HepG2 (cell line): ENCODE measurements around the gene ARHGAP12. TPM values are rescaled to one million over a fixed set of nuclear protein-coding genes. Genes with fewer than 3 reads are reported as not detected.

Source experiments
- AHDC1 ChIP-seq: sonication (generic); formaldehyde crosslinking; IDR thresholded peaks from 2 replicates; pipeline ENCODE4 v1.5.1; 2020; ENCODE audit warnings: mild to moderate bottlenecking, missing genetic modification reagents, borderline replicate concordance
- ARNTL ChIP-seq: sonication (generic); formaldehyde crosslinking; IDR thresholded peaks from 2 replicates; pipeline ENCODE4 v1.4.0; 2020; ENCODE audit warnings: mild to moderate bottlenecking, missing genetic modification reagents
- MNT ChIP-seq: fragments of 450-650 bp; IDR thresholded peaks from 2 replicates; pipeline ENCODE4 v1.6.1; 2016
- TBX2 ChIP-seq: sonication (generic); formaldehyde crosslinking; IDR thresholded peaks from 2 replicates; pipeline ENCODE4 v1.5.0; 2020; ENCODE audit warnings: missing genetic modification reagents, mild to moderate bottlenecking, borderline replicate concordance
- USF2 ChIP-seq, 2 experiments: sonication (generic) in 1 of 2; formaldehyde crosslinking in 1 of 2; IDR thresholded peaks; 2 replicates each; pipeline versions ENCODE4 v1.5.1 to v1.6.1; 2011 to 2020; ENCODE audit warnings: borderline replicate concordance in 1 of 2, low read depth in 1 of 2, low read length in 1 of 2, mild to moderate bottlenecking in 1 of 2, missing genetic modification reagents in 1 of 2, moderate library complexity in 1 of 2
- ZBTB40 ChIP-seq, 2 experiments: fragments of 450-650 bp in 1 of 2; sonication (generic) in 1 of 2; formaldehyde crosslinking in 1 of 2; IDR thresholded peaks; 2 replicates each; pipeline versions ENCODE4 v1.6.1 to v1.8.0; 2016 to 2022; ENCODE audit warnings: antibody characterized with exemption in 1 of 2, mild to moderate bottlenecking in 1 of 2, missing genetic modification reagents in 1 of 2
- ZNF460 ChIP-seq: sonication (generic); formaldehyde crosslinking; IDR thresholded peaks from 2 replicates; pipeline ENCODE4 v1.5.1; 2020; ENCODE audit warnings: missing genetic modification reagents, mild to moderate bottlenecking, borderline replicate concordance
- polyA plus RNA-seq, 8 experiments: library from polyadenylated mRNA; depleted of rRNA in 3 of 8; stranded (reverse) in 7 of 8; unstranded in 1 of 8; fragments of >200 nt; fragmentation: Illumina TruSeq in 4 of 8; extraction: Trizol in 4 of 8; gene quantifications; 2 replicates each; pipeline versions ENCODE4 v1.2.1 to v1.2.3, GENCODE V29; 2011 to 2016; ENCODE audit warnings: low read depth in 4 of 8, missing spikeins in 1 of 8, mixed read lengths in 1 of 8; ENCODE audit not compliant: insufficient read depth in 1 of 8
- total RNA-seq, 5 experiments: library from RNA; depleted of rRNA; stranded (reverse); fragments of >200 nt; fragmentation: Illumina TruSeq; extraction: Trizol; gene quantifications; 2 replicates each; pipeline ENCODE4 v1.2.3, GENCODE V29; 2016; ENCODE audit warnings: low read depth in 1 of 5

The ARHGAP12 gene
- total and polyA plus RNA-seq, 2 of the 13 experiments (the other 11 are each of a cell fraction or from before 2014, with no cell fraction given): 25.0 to 54.6 TPM

- TF ChIP-seq ZBTB40 (IDR thresholded peaks at IDR 0.05) (no peak), ZBTB40 (CRISPR knock-in tag; IDR thresholded peaks at IDR 0.05) (peak; percentile 21; the same call in 1 of the 2 replicates), USF2 (IDR thresholded peaks at IDR 0.05; ENCODE audit: low read depth, low read length) (no peak), USF2 (CRISPR knock-in tag; IDR thresholded peaks at IDR 0.05; ENCODE audit: borderline replicate concordance) (peak; percentile 26; the same call in 1 of the 2 replicates), AHDC1 (CRISPR knock-in tag) (0 out of 2 replicates have a peak, but pooled peaks have one; percentile 18), MNT (peak; percentile 93), TBX2 (CRISPR knock-in tag) (peak; percentile 33; the same call in 1 of the 2 replicates), ARNTL (no peak), ZNF460 (CRISPR knock-in tag) (no peak)
Measured at GRCh38 chr10:31959461-31960173, 31.0 kb upstream of the ARHGAP12 start (continued).
